Lung (tissue), 12 donors: ENCODE results near the gene TADA1. TPM values are rescaled to one million over a fixed set of nuclear protein-coding genes. Genes with fewer than 3 reads are reported as not detected.

Experiments
- ATAC-seq: fragments of 200-7000 bp; cut with Tn5 transposase; one replicate; pipeline ENCODE4 v1.9.1; 2020; ENCODE audit warnings: moderate number of reproducible peaks; ENCODE audit not compliant: insufficient read depth, low FRiP score
- DNase-seq, 3 donors: peaks; one replicate each; pipeline ENCODE4 v3.0.0-alpha.2; 2013 to 2017
- H3K27ac ChIP-seq, 2 donors: one replicate each; pipeline ENCODE4 v1.5.1; 2013; ENCODE audit warnings: mild to moderate bottlenecking in 2 of 2, moderate library complexity in 2 of 2, control low read depth in 1 of 2, inconsistent platforms in 1 of 2, low read depth in 1 of 2, low read length in 1 of 2
- H3K27me3 ChIP-seq, 3 donors: one replicate each; pipeline ENCODE4 v1.5.1; 2013; ENCODE audit warnings: low read length in 2 of 3; ENCODE audit not compliant: control insufficient read depth in 3 of 3, insufficient read depth in 3 of 3
- H3K36me3 ChIP-seq, 4 donors: one replicate each; pipeline ENCODE4 v1.5.1; 2013; ENCODE audit warnings: low read length in 4 of 4, mild to moderate bottlenecking in 1 of 4, moderate library complexity in 1 of 4; ENCODE audit not compliant: control insufficient read depth in 4 of 4, insufficient read depth in 4 of 4
- H3K4me1 ChIP-seq, 5 donors: one replicate each; pipeline ENCODE4 v1.5.1; 2013; ENCODE audit warnings: low read length in 5 of 5, mild to moderate bottlenecking in 2 of 5, moderate library complexity in 1 of 5; ENCODE audit not compliant: control insufficient read depth in 5 of 5, insufficient read depth in 5 of 5
- H3K4me3 ChIP-seq: one replicate; pipeline ENCODE4 v1.5.1; 2013; ENCODE audit warnings: mild to moderate bottlenecking, control low read depth, moderate library complexity
- H3K9ac ChIP-seq, 2 donors: one replicate each; pipeline ENCODE4 v1.5.1; 2013; ENCODE audit warnings: low read length in 2 of 2, control low read depth in 1 of 2; ENCODE audit not compliant: insufficient read depth in 1 of 2
- H3K9me3 ChIP-seq, 4 donors: one replicate each; pipeline ENCODE4 v1.5.1; 2013; ENCODE audit warnings: low read length in 3 of 4, mild to moderate bottlenecking in 1 of 4, moderate library complexity in 1 of 4; ENCODE audit not compliant: control insufficient read depth in 4 of 4, insufficient read depth in 3 of 4
- CTCF ChIP-seq: IDR thresholded peaks from 2 replicates; pipeline ENCODE4 v1.5.1; 2012; ENCODE audit warnings: mild to moderate bottlenecking; ENCODE audit errors: control extremely low read depth, extremely low read depth
- WGBS, 2 donors: extraction: QIAGEN DNeasy Blood & Tissue Kit; methylation state at CpG; one replicate each; pipeline ENCODE4 v1.1.7; 2013; 5-methylcytosine and 5-hydroxymethylcytosine counted together
- polyA plus RNA-seq, 2 donors: library from polyadenylated mRNA; stranded (reverse); fragments of 200-250 nt; gene quantifications; one replicate each; pipeline ENCODE4 v1.2.1, GENCODE V29; 2013
- total RNA-seq, 2 donors: library from RNA; depleted of rRNA in 1 of 2; stranded (reverse); fragments of >200 nt in 1 of 2; gene quantifications; one replicate each; pipeline ENCODE4 v1.2.1, GENCODE V29; 2014 to 2021
- donor health status: control.
- donor health status: control.
- donor health status: Bipolar disorder and iron deficiency.
- donor health status: healthy.
- donor health status: DM: yes; HTN: yes; CAD: no.

Gene TADA1
- total and polyA plus RNA-seq, 4 donors: 6.5 to 14.4 (median 7.6) TPM

DNA sequence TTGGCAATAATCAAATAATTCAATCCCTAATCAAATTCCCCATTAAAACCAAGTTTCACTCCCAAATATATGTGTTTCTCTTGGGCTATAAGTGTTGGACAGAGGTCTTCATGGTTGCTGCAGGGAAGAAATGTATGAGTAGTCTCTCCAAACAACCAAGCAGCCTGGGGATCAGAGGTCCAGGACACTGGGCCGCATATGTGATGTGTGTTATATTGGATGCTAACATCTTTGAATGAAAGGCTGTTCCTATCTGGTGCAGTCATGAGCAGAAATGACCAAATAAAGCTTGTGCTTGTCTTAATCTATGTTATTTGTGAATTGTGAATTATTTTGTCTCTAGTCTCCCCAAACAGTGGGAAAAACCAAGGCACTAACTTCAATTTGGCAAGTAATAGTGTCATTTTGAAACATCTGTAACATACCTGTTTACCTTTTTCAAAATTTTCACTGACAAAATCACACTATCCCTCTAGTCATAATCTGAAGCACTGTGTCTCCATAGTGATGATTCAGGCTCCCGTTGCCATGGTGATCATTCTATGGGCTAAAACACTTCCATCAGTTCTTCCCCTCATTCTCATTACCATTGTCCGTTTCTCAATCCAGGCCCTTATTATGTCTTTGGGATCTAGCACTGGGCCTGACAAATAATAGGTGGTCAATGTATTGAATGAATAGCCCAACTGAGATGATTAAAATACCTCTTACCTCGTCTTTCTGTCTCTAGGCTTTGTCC lies 12.5 kb upstream of the TADA1 start:
- peaks cover 6 to 20% (median 18%) of the 10 kb centered on the region in 3 donors for H3K27me3 ChIP-seq
- no peak overlapping the region for H3K27ac ChIP-seq
- H3K4me3 ChIP-seq: no peak overlapping the region
- H3K9me3 ChIP-seq: peaks cover 0 to under 1% (median 0%) of the 10 kb centered on the region in 4 donors
- no peak overlapping the region for H3K9ac ChIP-seq
- TF ChIP-seq CTCF: no peak
- no peak for ATAC-seq
- H3K4me1 ChIP-seq: peaks cover 0 to 7% (median 3%) of the 10 kb centered on the region in 5 donors
- no peak for DNase-seq
- H3K36me3 ChIP-seq: no peaks in the 10 kb centered on the region
- WGBS, 2 donors: 83 to 91% methylated on average over 4 of the region's 4 CpGs

GRCh38 chr1:166884971-166885370 lies 8.9 kb upstream of the TADA1 start:
- no peak overlapping the region for H3K27ac ChIP-seq
- no peaks in the 10 kb centered on the region for H3K9me3 ChIP-seq
- 89 to 91% methylated on average over 3 of the region's 3 CpGs for WGBS, 2 donors
- no peak for TF ChIP-seq CTCF
- no peaks in the 10 kb centered on the region for H3K36me3 ChIP-seq
- DNase-seq: no peak
- peaks cover 0 to 7% (median 3%) of the 10 kb centered on the region in 5 donors for H3K4me1 ChIP-seq
- no peak for ATAC-seq
- no peak overlapping the region for H3K9ac ChIP-seq
- H3K4me3 ChIP-seq: no peak overlapping the region
- peaks cover 6 to 30% (median 24%) of the 10 kb centered on the region in 3 donors for H3K27me3 ChIP-seq

- no peak overlapping the region for H3K4me3 ChIP-seq
- WGBS, 2 donors: 12 to 13% methylated on average over 42 to 44 of the region's 44 CpGs
Observed at GRCh38 chr1:166884040-166884642, 8.1 kb upstream of the TADA1 start.

More at GRCh38 chr1:166884040-166884642, 8.1 kb upstream of the TADA1 start:
- Histone ChIP-seq H3K9ac (no peak overlapping the region), H3K4me1 (peaks cover 0 to 7% (median 3%) of the 10 kb centered on the region in 5 donors), H3K36me3 (no peaks in the 10 kb centered on the region), H3K9me3 (no peaks in the 10 kb centered on the region), H3K27me3 (peaks cover 6 to 30% (median 24%) of the 10 kb centered on the region in 3 donors), H3K27ac (no peak overlapping the region)
- DNase-seq: peak; percentile 15 to 48 (median 30)
- TF ChIP-seq CTCF: no peak
- ATAC-seq: peak; percentile 11
